GM12878 (cell line): ENCODE measurements around the gene MSLN. TPM values are rescaled to one million over a fixed set of nuclear protein-coding genes. Genes with fewer than 3 reads are reported as not detected.

Source experiments
- ATAC-seq: fragments of 200-7000 bp; cut with Tn5 transposase; 3 replicates; pipeline ENCODE4 v1.9.1; 2020; ENCODE audit warnings: mild to moderate bottlenecking, moderate library complexity
- BruUV-seq: library from RNA; stranded (reverse); fragments of 400-500 nt; replicated peaks from 2 replicates; lab custom pipeline; 2021; lab: Mats Ljungman, UMichigan
- CTCF ChIA-PET: fragments of 300-600 bp; sonication (Branson Sonifier 250); formaldehyde crosslinking; extraction: SDS; loops from one replicate; lab custom pipeline; 2021; ENCODE audit warnings: inconsistent platforms; lab: Yijun Ruan, JAX
- POLR2A ChIA-PET: fragments of 350-600 bp; formaldehyde crosslinking; extraction: SDS; loops from one replicate; lab custom pipeline; 2021; ENCODE audit warnings: inconsistent platforms; lab: Charles Lee
- RAD21 ChIA-PET: fragments of 300-600 bp; sonication (Branson Sonifier 250); formaldehyde crosslinking; loops from one replicate; lab custom pipeline; 2023; ENCODE audit warnings: antibody characterized with exemption; ENCODE audit not compliant: unreplicated experiment; lab: Charles Lee
- SMC1A ChIA-PET: fragments of 300-600 bp; sonication (Branson Sonifier 250); formaldehyde crosslinking; loops from one replicate; lab custom pipeline; 2023; ENCODE audit not compliant: unreplicated experiment, uncharacterized antibody; lab: Charles Lee
- DNase-seq: peaks from one replicate; pipeline ENCODE4 v3.0.0-alpha.2; 2011; ENCODE audit warnings: low read depth, low spot score
- FAIRE-seq: peaks from 3 replicates; lab custom pipeline; 2011; peaks lifted over from hg19 to GRCh38; lab: Jason Lieb, UNC
- H2AFZ ChIP-seq: 2 replicates; pipeline ENCODE4 v1.6.0; 2011; ENCODE audit warnings: low read depth, low read length, control low read depth; ENCODE audit not compliant: control insufficient read depth
- H3K27ac ChIP-seq: 2 replicates; pipeline ENCODE4 v1.5.1; 2011; ENCODE audit warnings: control low read depth; ENCODE audit not compliant: control insufficient read depth, insufficient read depth
- H3K27me3 ChIP-seq, 2 experiments: replicated peaks in 1 of 2; 2 replicates each; pipeline versions ENCODE4 v1.6.0 to v1.6.1; 2011; ENCODE audit warnings: low read length in 1 of 2; ENCODE audit not compliant: control insufficient read depth in 2 of 2, insufficient read depth in 2 of 2
- H3K36me3 ChIP-seq, 2 experiments: 2 replicates each; pipeline ENCODE4 v1.5.1; 2011; ENCODE audit warnings: low read length in 1 of 2; ENCODE audit not compliant: control insufficient read depth in 2 of 2, insufficient read depth in 2 of 2
- H3K4me1 ChIP-seq: 2 replicates; pipeline ENCODE4 v1.6.1; 2011; ENCODE audit warnings: mild to moderate bottlenecking, low read length, moderate library complexity, mixed read lengths; ENCODE audit not compliant: control insufficient read depth, insufficient read depth
- H3K4me2 ChIP-seq: 2 replicates; pipeline ENCODE4 v1.6.0; 2011; ENCODE audit warnings: control low read depth; ENCODE audit not compliant: control insufficient read depth, insufficient read depth
- H3K4me3 ChIP-seq: fragments of 200-600 bp; sonication (generic); 2 replicates; pipeline ENCODE4 v1.5.1; 2016
- H3K79me2 ChIP-seq: 2 replicates; pipeline ENCODE4 v1.6.0; 2011; ENCODE audit warnings: low read length; ENCODE audit not compliant: control insufficient read depth, insufficient read depth
- H3K9ac ChIP-seq: 2 replicates; pipeline ENCODE4 v1.8.0; 2011; ENCODE audit warnings: low read length, control low read depth, mixed read lengths; ENCODE audit not compliant: control insufficient read depth, insufficient read depth
- H3K9me3 ChIP-seq: replicated peaks from 3 replicates; pipeline ENCODE4 v1.5.1; 2011; ENCODE audit warnings: mild to moderate bottlenecking, low read length; ENCODE audit not compliant: control insufficient read depth, insufficient read depth
- H4K20me1 ChIP-seq: 2 replicates; pipeline ENCODE4 v1.6.0; 2011; ENCODE audit not compliant: control insufficient read depth, insufficient read depth
- ASH2L ChIP-seq: fragments of 300-600, 200-600 bp; sonication (generic); IDR thresholded peaks from 2 replicates; pipeline ENCODE4 v1.6.1; 2017; ENCODE audit warnings: low read depth, mild to moderate bottlenecking, borderline replicate concordance
- CHD4 ChIP-seq: fragments of 200-600 bp; sonication (generic); IDR thresholded peaks from 2 replicates; pipeline ENCODE4 v1.6.1; 2016; ENCODE audit warnings: mild to moderate bottlenecking
- JUNB ChIP-seq: IDR thresholded peaks from 2 replicates; pipeline ENCODE4 v1.6.1; 2016; ENCODE audit warnings: antibody characterized with exemption, mild to moderate bottlenecking
- KLF5 ChIP-seq: fragments of 450-650 bp; IDR thresholded peaks from 2 replicates; pipeline ENCODE4 v1.6.1; 2014; ENCODE audit warnings: mild to moderate bottlenecking; ENCODE audit not compliant: partially characterized antibody
- SPI1 ChIP-seq: IDR thresholded peaks from 2 replicates; pipeline ENCODE4 v1.6.1; 2011; ENCODE audit warnings: low read depth, mild to moderate bottlenecking, low read length, moderate library complexity, borderline replicate concordance; ENCODE audit not compliant: insufficient read depth
- SREBF1 ChIP-seq: IDR thresholded peaks from 2 replicates; pipeline ENCODE4 v1.6.1; 2012; ENCODE audit warnings: mild to moderate bottlenecking, low read length
- SREBF2 ChIP-seq: IDR thresholded peaks from 2 replicates; pipeline ENCODE4 v1.6.1; 2012; ENCODE audit warnings: mild to moderate bottlenecking, low read length
- USF1 ChIP-seq: IDR thresholded peaks from 2 replicates; pipeline ENCODE4 v1.6.1; 2011; ENCODE audit warnings: borderline replicate concordance, low read depth, mild to moderate bottlenecking, moderate library complexity, mixed read lengths, low read length; ENCODE audit not compliant: insufficient read depth; ENCODE audit errors: extremely low read length
- WRNIP1 ChIP-seq: IDR thresholded peaks from 2 replicates; pipeline ENCODE4 v1.6.1; 2011; ENCODE audit warnings: low read depth, low read length, improper control_type of control experiment, borderline replicate concordance
- WGBS: methylation state at CpG from one replicate; pipeline ENCODE4 v1.1.6; 2016; ENCODE audit warnings: low lambda C conversion rate; ENCODE audit not compliant: insufficient replicate concordance, insufficient coverage; ENCODE audit errors: missing lambda C conversion rate; 5-methylcytosine and 5-hydroxymethylcytosine counted together
- in situ Hi-C: fragments of 300-500 bp; cut with MboI; formaldehyde crosslinking; loops from 9 replicates; pipeline ENCODE4 v1.14.3; 2018; ENCODE audit warnings: mixed read lengths
- intact Hi-C: fragments of 100-400 bp; cut with micrococcal nuclease; formaldehyde crosslinking; loops from one replicate; pipeline ENCODE4 v1.14.2; 2022; ENCODE audit not compliant: unreplicated experiment
- polyA plus RNA-seq, 11 experiments: library from polyadenylated mRNA; depleted of rRNA in 4 of 11; unstranded in 6 of 11; stranded (reverse) in 5 of 11; fragments of >200 nt; fragmentation: Nextera tagmentation in 4 of 11; fragmentation: Illumina TruSeq in 1 of 11; extraction: Ambion mirVana in 4 of 11; extraction: Trizol in 1 of 11; gene quantifications; 1 replicate in 1 of 11; 2 replicates in 10 of 11; pipeline versions ENCODE4 v1.2.1 to v1.2.3, GENCODE V29; 2011 to 2016; ENCODE audit warnings: inconsistent platforms in 2 of 11, missing spikeins in 2 of 11, low read depth in 1 of 11
- total RNA-seq, 4 experiments: library from RNA; depleted of rRNA in 3 of 4; stranded (reverse); fragments of >200 nt in 3 of 4; fragmentation: Illumina TruSeq in 1 of 4; extraction: Trizol in 1 of 4; gene quantifications; 2 replicates each; pipeline versions ENCODE4 v1.2.1 to v1.2.3, GENCODE V29; 2013 to 2021
- TF ChIP-seq, protein P1 (sequence below): IDR thresholded peaks from 2 replicates; pipeline ENCODE4 v1.6.1; 2012; ENCODE audit warnings: mild to moderate bottlenecking, low read depth, low read length

Gene MSLN
- total and polyA plus RNA-seq, 10 of the 15 experiments (the other 5 are each of a cell fraction or from before 2014, with no cell fraction given): 0.08 TPM; not detected in 9

DNA sequence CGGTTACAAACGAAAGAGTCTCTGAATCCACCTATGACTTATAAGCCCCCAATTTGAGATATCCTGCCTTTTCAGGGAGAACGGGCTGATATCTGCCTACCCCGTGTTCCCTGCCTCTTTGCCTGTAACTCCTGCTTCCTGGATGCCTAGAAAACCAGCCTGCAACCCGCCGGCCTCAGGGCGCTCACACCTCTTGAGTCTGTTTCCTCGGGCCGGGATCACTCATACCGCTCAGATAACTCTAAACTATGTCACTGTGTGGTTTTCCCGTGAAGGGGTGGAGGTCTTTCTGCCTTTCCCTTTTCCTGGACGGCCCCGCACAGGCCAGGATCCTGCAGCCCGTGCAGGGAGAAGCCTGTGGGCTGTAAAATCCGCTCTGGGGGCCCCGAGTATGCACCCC, 17.3 kb downstream of the MSLN start (continued):
- TF ChIP-seq SREBF2 (no peak), ASH2L (no peak), KLF5 (no peak)

- no peak for FAIRE-seq
- no peak overlapping the region for H3K4me2 ChIP-seq
- TF ChIP-seq, protein P1, sequence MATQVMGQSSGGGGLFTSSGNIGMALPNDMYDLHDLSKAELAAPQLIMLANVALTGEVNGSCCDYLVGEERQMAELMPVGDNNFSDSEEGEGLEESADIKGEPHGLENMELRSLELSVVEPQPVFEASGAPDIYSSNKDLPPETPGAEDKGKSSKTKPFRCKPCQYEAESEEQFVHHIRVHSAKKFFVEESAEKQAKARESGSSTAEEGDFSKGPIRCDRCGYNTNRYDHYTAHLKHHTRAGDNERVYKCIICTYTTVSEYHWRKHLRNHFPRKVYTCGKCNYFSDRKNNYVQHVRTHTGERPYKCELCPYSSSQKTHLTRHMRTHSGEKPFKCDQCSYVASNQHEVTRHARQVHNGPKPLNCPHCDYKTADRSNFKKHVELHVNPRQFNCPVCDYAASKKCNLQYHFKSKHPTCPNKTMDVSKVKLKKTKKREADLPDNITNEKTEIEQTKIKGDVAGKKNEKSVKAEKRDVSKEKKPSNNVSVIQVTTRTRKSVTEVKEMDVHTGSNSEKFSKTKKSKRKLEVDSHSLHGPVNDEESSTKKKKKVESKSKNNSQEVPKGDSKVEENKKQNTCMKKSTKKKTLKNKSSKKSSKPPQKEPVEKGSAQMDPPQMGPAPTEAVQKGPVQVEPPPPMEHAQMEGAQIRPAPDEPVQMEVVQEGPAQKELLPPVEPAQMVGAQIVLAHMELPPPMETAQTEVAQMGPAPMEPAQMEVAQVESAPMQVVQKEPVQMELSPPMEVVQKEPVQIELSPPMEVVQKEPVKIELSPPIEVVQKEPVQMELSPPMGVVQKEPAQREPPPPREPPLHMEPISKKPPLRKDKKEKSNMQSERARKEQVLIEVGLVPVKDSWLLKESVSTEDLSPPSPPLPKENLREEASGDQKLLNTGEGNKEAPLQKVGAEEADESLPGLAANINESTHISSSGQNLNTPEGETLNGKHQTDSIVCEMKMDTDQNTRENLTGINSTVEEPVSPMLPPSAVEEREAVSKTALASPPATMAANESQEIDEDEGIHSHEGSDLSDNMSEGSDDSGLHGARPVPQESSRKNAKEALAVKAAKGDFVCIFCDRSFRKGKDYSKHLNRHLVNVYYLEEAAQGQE: no peak
- no peak for TF ChIP-seq JUNB
- no peak for TF ChIP-seq SPI1
- TF ChIP-seq CHD4: no peak
- no peak for TF ChIP-seq WRNIP1
- no peak for TF ChIP-seq SREBF1
- TF ChIP-seq SREBF2: no peak
- no peak for TF ChIP-seq USF1
- TF ChIP-seq, all 136 proteins: peak for 0
- ChIA-PET POLR2A (no interaction called here), RAD21 (no interaction called here), SMC1A (no interaction called here), CTCF (no interaction called here)
- DNase-seq (no peak), ATAC-seq (no peak; the same call in 2 of the 3 replicates)
- H3K9me3 ChIP-seq: no peaks in the 10 kb centered on the region
- no peak overlapping the region for H2AFZ ChIP-seq
- no peak overlapping the region for H3K4me3 ChIP-seq
- H3K4me1 ChIP-seq: no peaks in the 10 kb centered on the region
- in situ Hi-C loops: no loop called here
- BruUV-seq: no TSS peak
- intact Hi-C loops: no loop called here
- no peaks in the 10 kb centered on the region for H3K36me3 ChIP-seq
- H3K27ac ChIP-seq: no peak overlapping the region
- H4K20me1 ChIP-seq: no peaks in the 10 kb centered on the region
- no peaks in the 10 kb centered on the region for H3K79me2 ChIP-seq
- no peaks in the 10 kb centered on the region for H3K27me3 ChIP-seq
- H3K9ac ChIP-seq: no peak overlapping the region
- WGBS: 54% methylated on average over 11 of the region's 11 CpGs
Measured at GRCh38 chr16:778447-778846, 17.9 kb downstream of the MSLN start.
